Kidney capillary endothelial cell (primary cell): ENCODE data around the gene ANAPC15.
"Not testable (repeated sequence)": the region's sequence is repeated elsewhere in the genome, so short reads cannot be mapped to it uniquely, and the experiment has no call there.

Experiments used
- DNase-seq: peaks from one replicate; pipeline ENCODE4 v3.0.0-alpha.2; 2018; ENCODE audit warnings: low spot score

The ANAPC15 gene

GRCh38 chr11:72112143-72112977 lies at the start of gene ANAPC15:
Gene ANAPC15 (minus strand): TSS chr11:72112695. CDS start chr11:72111276, 1,419 bp downstream.
- peak; percentile 100 for DNase-seq

- DNase-seq: no peak
Observed at GRCh38 chr11:72160319-72160718, 47.8 kb upstream of the ANAPC15 start.

GRCh38 chr11:72157131-72157530 lies 44.6 kb upstream of the ANAPC15 start:
- no peak for DNase-seq

- no peak for DNase-seq
Observed at GRCh38 chr11:72155751-72156150, 43.3 kb upstream of the ANAPC15 start.

GRCh38 chr11:72154816-72155215 lies 42.3 kb upstream of the ANAPC15 start:
- no peak for DNase-seq

- DNase-seq: not testable (repeated sequence)
Observed at GRCh38 chr11:72153874-72154273, 41.4 kb upstream of the ANAPC15 start.

- DNase-seq: no peak
Observed at GRCh38 chr11:72150882-72151281, 38.4 kb upstream of the ANAPC15 start.

- no peak for DNase-seq
Observed at GRCh38 chr11:72146625-72147024, 34.1 kb upstream of the ANAPC15 start.

GRCh38 chr11:72144807-72145565 lies 32.5 kb upstream of the ANAPC15 start:
- DNase-seq: no peak

- not testable (repeated sequence) for DNase-seq
Observed at GRCh38 chr11:72142543-72142942, 30.0 kb upstream of the ANAPC15 start.

- DNase-seq: not testable (repeated sequence)
Observed at GRCh38 chr11:72142086-72142485, 29.6 kb upstream of the ANAPC15 start.

GRCh38 chr11:72141066-72141465 lies 28.6 kb upstream of the ANAPC15 start:
- no peak for DNase-seq

- DNase-seq: no peak
Observed at GRCh38 chr11:72140661-72141060, 28.2 kb upstream of the ANAPC15 start.

- DNase-seq: no peak
Observed at GRCh38 chr11:72139500-72139899, 27.0 kb upstream of the ANAPC15 start.

GRCh38 chr11:72138821-72139390 lies 26.4 kb upstream of the ANAPC15 start:
- DNase-seq: no peak

- DNase-seq: no peak
Observed at GRCh38 chr11:72136684-72137262, 24.3 kb upstream of the ANAPC15 start.

- DNase-seq: no peak
Observed at GRCh38 chr11:72135891-72136683, 23.6 kb upstream of the ANAPC15 start.

GRCh38 chr11:72135473-72135872 lies 23.0 kb upstream of the ANAPC15 start, which contains the start of gene FOLR3:
Gene FOLR3 (plus strand): TSS chr11:72135725. CDS start chr11:72135953, 228 bp downstream.
- DNase-seq: not testable (repeated sequence)

GRCh38 chr11:72132646-72133045 lies 20.2 kb upstream of the ANAPC15 start:
- no peak for DNase-seq

- DNase-seq: no peak
Observed at GRCh38 chr11:72129381-72129780, 16.9 kb upstream of the ANAPC15 start.

GRCh38 chr11:72127923-72128322 lies 15.4 kb upstream of the ANAPC15 start:
- DNase-seq: no peak
